CD4-positive, CD25-positive, alpha-beta regulatory T cell (primary cell): ENCODE data around the gene DPH2. TPM values are rescaled to one million over a fixed set of nuclear protein-coding genes. Genes with fewer than 3 reads are reported as not detected.
A peak's percentile ranks its signal among the peaks of the same experiment; 100 is the strongest.

ENCODE experiments used
- ATAC-seq, 2 donors: fragments of 150-1000 bp; cut with Tn5 transposase; one replicate each; pipeline ENCODE4 v1.10.0; 2021; ENCODE audit warnings: low read depth in 2 of 2, moderate number of reproducible peaks in 2 of 2, moderate library complexity in 1 of 2
- DNase-seq, 3 donors: peaks; one replicate each; pipeline versions ENCODE4 v3.0.0 to v3.0.0-alpha.2; 2012 to 2022; ENCODE audit warnings: mixed read lengths in 1 of 3
- H3K27ac ChIP-seq: one replicate; pipeline ENCODE4 v1.7.0; 2013; ENCODE audit warnings: mild to moderate bottlenecking, low read length; ENCODE audit not compliant: insufficient read depth, poor library complexity, severe bottlenecking
- H3K27me3 ChIP-seq: one replicate; pipeline ENCODE4 v1.7.0; 2013; ENCODE audit warnings: low read length; ENCODE audit not compliant: control insufficient read depth, insufficient read depth
- H3K36me3 ChIP-seq: one replicate; pipeline ENCODE4 v1.7.0; 2013; ENCODE audit warnings: mild to moderate bottlenecking, low read length, moderate library complexity; ENCODE audit not compliant: control insufficient read depth, insufficient read depth
- H3K4me1 ChIP-seq: 2 replicates; pipeline ENCODE4 v1.7.0; 2013; ENCODE audit warnings: mild to moderate bottlenecking, low read length; ENCODE audit not compliant: insufficient read depth, control insufficient read depth, poor library complexity, severe bottlenecking
- H3K4me3 ChIP-seq: one replicate; pipeline ENCODE4 v1.7.0; 2013; ENCODE audit warnings: low read depth, mild to moderate bottlenecking, low read length, moderate library complexity
- H3K9me3 ChIP-seq, 2 experiments: 1 replicate in 1 of 2; 2 replicates in 1 of 2; pipeline ENCODE4 v1.7.0; 2013; ENCODE audit warnings: low read length in 2 of 2, mild to moderate bottlenecking in 1 of 2, moderate library complexity in 1 of 2; ENCODE audit not compliant: control insufficient read depth in 2 of 2
- H3K27ac Mint-ChIP-seq, 3 donors: one replicate each; pipeline ENCODE4 v1.8.0; 2020 to 2022; ENCODE audit warnings: mild to moderate bottlenecking in 3 of 3, mixed read lengths in 3 of 3, moderate library complexity in 2 of 3
- H3K27me3 Mint-ChIP-seq: one replicate; pipeline ENCODE4 v1.8.0; 2022; ENCODE audit warnings: mild to moderate bottlenecking, mixed read lengths
- H3K36me3 Mint-ChIP-seq: one replicate; pipeline ENCODE4 v1.8.0; 2020; ENCODE audit warnings: mixed read lengths
- H3K4me1 Mint-ChIP-seq, 4 donors: one replicate each; pipeline ENCODE4 v1.8.0; 2020 to 2022; ENCODE audit warnings: mixed read lengths in 4 of 4, mild to moderate bottlenecking in 1 of 4
- H3K4me3 Mint-ChIP-seq, 4 donors: one replicate each; pipeline ENCODE4 v1.8.0; 2020 to 2022; ENCODE audit warnings: mild to moderate bottlenecking in 4 of 4, mixed read lengths in 4 of 4, moderate library complexity in 3 of 4
- H3K9me3 Mint-ChIP-seq, 7 donors: one replicate each; pipeline ENCODE4 v1.8.0; 2020 to 2022; ENCODE audit warnings: mixed read lengths in 7 of 7, mild to moderate bottlenecking in 3 of 7, moderate library complexity in 2 of 7
- polyA plus RNA-seq, 4 donors: library from polyadenylated mRNA; unstranded; fragments of 300-500 nt; fragmentation: Illumina TruSeq; gene quantifications; one replicate each; pipeline ENCODE4 v1.2.3, GENCODE V29; 2021
- total RNA-seq: library from RNA; stranded (reverse); gene quantifications from one replicate; pipeline ENCODE4 v1.2.3, GENCODE V29; 2022

Gene DPH2
- total and polyA plus RNA-seq, 5 donors from 2014 or later, result 17.2 to 25.0 (median 18.9) TPM

- Histone ChIP-seq H3K4me1 (no peaks in the 10 kb centered on the region), H3K27ac (no peak overlapping the region), H3K36me3 (no peaks in the 10 kb centered on the region), H3K27me3 (no peaks in the 10 kb centered on the region), H3K9me3 (no peaks in the 10 kb centered on the region), H3K4me3 (no peak overlapping the region)
- no peak for DNase-seq
- Mint-ChIP-seq H3K36me3 (no peaks in the 10 kb centered on the region), H3K27me3 (no peaks in the 10 kb centered on the region), H3K27ac (no peak overlapping the region), H3K4me3 (no peak overlapping the region), H3K4me1 (no peaks in the 10 kb centered on the region), H3K9me3 (no peaks in the 10 kb centered on the region)
- no peak for ATAC-seq
Observed at GRCh38 chr1:44000122-44000665, 30.4 kb downstream of the DPH2 start.

GRCh38 chr1:44002165-44002564 is 32.4 kb downstream of the DPH2 start:
- H3K9me3 Mint-ChIP-seq, result no peaks in the 10 kb centered on the region
- no peak overlapping the region for H3K4me3 Mint-ChIP-seq
- H3K4me1 ChIP-seq, result no peaks in the 10 kb centered on the region
- no peak for ATAC-seq
- H3K9me3 ChIP-seq, result no peaks in the 10 kb centered on the region
- H3K36me3 ChIP-seq, result no peaks in the 10 kb centered on the region
- no peak overlapping the region for H3K4me3 ChIP-seq
- DNase-seq, result no peak
- no peaks in the 10 kb centered on the region for H3K4me1 Mint-ChIP-seq
- H3K27me3 Mint-ChIP-seq, result no peaks in the 10 kb centered on the region
- H3K27ac Mint-ChIP-seq, result no peak overlapping the region
- no peaks in the 10 kb centered on the region for H3K36me3 Mint-ChIP-seq
- no peaks in the 10 kb centered on the region for H3K27me3 ChIP-seq
- no peak overlapping the region for H3K27ac ChIP-seq

GRCh38 chr1:44002606-44003157 is 32.9 kb downstream of the DPH2 start:
- no peaks in the 10 kb centered on the region for H3K36me3 ChIP-seq
- no peak overlapping the region for H3K4me3 ChIP-seq
- H3K27me3 ChIP-seq, result no peaks in the 10 kb centered on the region
- Mint-ChIP-seq H3K4me1 (no peaks in the 10 kb centered on the region), H3K27me3 (no peaks in the 10 kb centered on the region), H3K9me3 (no peaks in the 10 kb centered on the region), H3K27ac (no peak overlapping the region), H3K4me3 (no peak overlapping the region), H3K36me3 (no peaks in the 10 kb centered on the region)
- no peaks in the 10 kb centered on the region for H3K9me3 ChIP-seq
- no peaks in the 10 kb centered on the region for H3K4me1 ChIP-seq
- no peak overlapping the region for H3K27ac ChIP-seq
- DNase-seq (no peak), ATAC-seq (no peak)

GRCh38 chr1:44008259-44008658 is 38.4 kb downstream of the DPH2 start:
- H3K4me3 Mint-ChIP-seq, result no peak overlapping the region
- H3K4me1 ChIP-seq, result no peaks in the 10 kb centered on the region
- H3K9me3 Mint-ChIP-seq, result no peaks in the 10 kb centered on the region

GRCh38 chr1:44010935-44011471 is 41.2 kb downstream of the DPH2 start:
- ATAC-seq, result no peak

More at GRCh38 chr1:44008259-44008658, 38.4 kb downstream of the DPH2 start:
- H3K27me3 Mint-ChIP-seq, result no peaks in the 10 kb centered on the region
- Histone ChIP-seq H3K36me3 (no peaks in the 10 kb centered on the region), H3K4me3 (no peak overlapping the region), H3K27ac (no peak overlapping the region), H3K27me3 (no peaks in the 10 kb centered on the region), H3K9me3 (no peaks in the 10 kb centered on the region)
- no peak for DNase-seq
- peaks cover 0 to 4% (median 0%) of the 10 kb centered on the region in 4 donors for H3K4me1 Mint-ChIP-seq
- H3K36me3 Mint-ChIP-seq, result no peaks in the 10 kb centered on the region
- peak overlapping the region in 1 of 3 donors; percentile 67 for H3K27ac Mint-ChIP-seq
- ATAC-seq, result no peak

GRCh38 chr1:44012404-44012803 is 42.6 kb downstream of the DPH2 start:
- Histone ChIP-seq H3K4me3 (no peak overlapping the region), H3K27ac (no peak overlapping the region), H3K4me1 (no peaks in the 10 kb centered on the region), H3K36me3 (no peaks in the 10 kb centered on the region), H3K9me3 (no peaks in the 10 kb centered on the region), H3K27me3 (no peaks in the 10 kb centered on the region)
- Mint-ChIP-seq H3K27me3 (peaks cover 5% of the 10 kb centered on the region), H3K9me3 (no peaks in the 10 kb centered on the region), H3K27ac (peak overlapping the region in 1 of 3 donors; percentile 3), H3K36me3 (no peaks in the 10 kb centered on the region), H3K4me1 (peaks cover 0 to 4% (median 0%) of the 10 kb centered on the region in 4 donors), H3K4me3 (no peak overlapping the region)
- DNase-seq, result no peak
- ATAC-seq, result no peak

More at GRCh38 chr1:44010935-44011471, 41.2 kb downstream of the DPH2 start:
- Histone ChIP-seq H3K27ac (no peak overlapping the region), H3K36me3 (no peaks in the 10 kb centered on the region), H3K4me1 (no peaks in the 10 kb centered on the region), H3K9me3 (no peaks in the 10 kb centered on the region), H3K27me3 (no peaks in the 10 kb centered on the region), H3K4me3 (no peak overlapping the region)
- Mint-ChIP-seq H3K4me1 (peaks cover 0 to 4% (median 0%) of the 10 kb centered on the region in 4 donors), H3K27ac (no peak overlapping the region), H3K27me3 (peaks cover 5% of the 10 kb centered on the region), H3K4me3 (no peak overlapping the region), H3K36me3 (no peaks in the 10 kb centered on the region), H3K9me3 (no peaks in the 10 kb centered on the region)
- no peak for DNase-seq

GRCh38 chr1:44012941-44013609 is 43.3 kb downstream of the DPH2 start:
- Histone ChIP-seq H3K4me3 (no peak overlapping the region), H3K4me1 (no peaks in the 10 kb centered on the region), H3K36me3 (no peaks in the 10 kb centered on the region), H3K9me3 (no peaks in the 10 kb centered on the region), H3K27ac (no peak overlapping the region), H3K27me3 (no peaks in the 10 kb centered on the region)
- H3K27me3 Mint-ChIP-seq, result peaks cover 5% of the 10 kb centered on the region
- no peak overlapping the region for H3K4me3 Mint-ChIP-seq
- H3K27ac Mint-ChIP-seq, result no peak overlapping the region
- peaks cover 0 to 3% (median 0%) of the 10 kb centered on the region in 4 donors for H3K4me1 Mint-ChIP-seq
- no peaks in the 10 kb centered on the region for H3K9me3 Mint-ChIP-seq
- no peak for DNase-seq
- H3K36me3 Mint-ChIP-seq, result no peaks in the 10 kb centered on the region
- no peak for ATAC-seq
